CD4-positive, alpha-beta T cell treated with Interferon alpha-2 for 1 hour (primary cell): Measurements from ENCODE around the gene GLRA1.
"Not testable (repeated sequence)": the region's sequence is repeated elsewhere in the genome, so short reads cannot be mapped to it uniquely, and the experiment has no call there.

Source experiments
- DNase-seq, 2 donors: peaks; one replicate each; pipeline ENCODE4 v3.0.0-alpha.2; 2020 to 2022

The GLRA1 gene

GRCh38 chr5:151811593-151812321 is 112.9 kb downstream of the GLRA1 start:
- DNase-seq = no peak

DNA sequence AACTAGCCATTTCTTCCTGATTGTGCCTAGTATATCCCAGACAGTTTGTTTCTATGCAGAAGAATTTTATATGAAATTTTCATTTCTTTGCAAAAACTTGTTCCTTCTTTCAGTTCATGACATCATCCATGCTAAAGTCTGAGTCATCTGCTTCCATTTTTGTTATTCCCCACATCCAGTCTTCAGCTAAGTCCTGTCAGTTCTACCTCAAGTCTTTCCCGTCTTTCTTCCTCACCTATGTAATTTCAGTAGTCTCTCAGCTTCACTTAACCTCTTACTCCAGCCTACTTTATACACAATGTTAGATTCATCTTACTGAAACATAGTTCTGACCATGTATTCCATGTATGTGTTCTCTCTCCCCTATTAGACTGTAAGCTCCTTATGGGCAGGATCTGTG is 113.8 kb downstream of the GLRA1 start:
- no peak for DNase-seq

DNA sequence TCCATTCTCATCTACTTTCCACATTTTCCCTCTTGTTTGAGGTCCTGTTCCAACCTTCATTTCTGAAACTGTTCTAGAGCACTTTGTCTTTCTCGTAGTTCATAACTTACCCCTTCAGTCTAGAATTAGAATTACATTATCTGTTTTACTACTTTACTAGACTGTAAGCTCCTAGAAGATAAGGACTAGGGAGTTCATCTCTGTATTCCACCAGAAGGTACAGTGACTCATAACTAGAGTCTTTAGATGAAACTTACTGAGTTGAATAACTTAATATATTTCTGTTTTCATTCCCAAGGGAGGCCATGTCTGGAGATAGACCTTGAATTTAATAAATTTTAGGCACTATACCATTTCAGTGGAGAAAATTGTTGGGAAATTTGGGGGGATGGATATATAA is 114.2 kb downstream of the GLRA1 start:
- DNase-seq = no peak

DNA sequence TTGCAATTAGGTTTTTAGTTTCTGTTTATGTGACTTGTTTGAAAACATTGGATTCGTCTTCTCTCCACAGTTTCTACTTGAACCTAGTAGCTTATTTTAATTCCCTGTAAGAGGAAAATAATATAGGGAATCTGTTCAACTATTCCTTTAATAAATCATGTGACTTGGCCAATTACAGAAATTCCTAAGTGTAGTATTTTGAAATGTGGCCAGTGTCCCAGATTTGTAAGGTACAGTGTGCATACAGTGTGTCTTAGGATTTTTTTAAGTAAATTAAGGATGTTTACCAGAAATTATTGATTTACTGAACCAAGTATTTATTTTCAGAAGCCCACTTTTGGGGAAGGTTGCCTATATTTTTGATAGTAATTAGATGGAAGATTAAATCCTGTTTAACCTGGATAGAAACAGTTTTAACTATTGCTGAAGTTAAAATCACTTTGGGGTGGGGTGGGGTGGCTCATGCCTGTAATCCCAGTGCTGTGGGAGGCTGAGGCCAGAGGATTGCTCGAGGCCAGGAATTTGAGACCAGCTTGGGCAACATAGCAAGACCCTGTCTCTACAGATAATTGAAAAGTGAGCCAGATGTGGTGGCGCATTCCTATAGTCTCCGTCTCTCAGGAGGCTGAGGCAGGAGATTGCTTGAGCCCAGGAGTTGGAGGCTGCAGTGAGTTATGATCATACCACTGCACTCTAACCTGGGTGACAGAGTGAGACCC is 116.0 kb downstream of the GLRA1 start:
- no peak for DNase-seq

DNA sequence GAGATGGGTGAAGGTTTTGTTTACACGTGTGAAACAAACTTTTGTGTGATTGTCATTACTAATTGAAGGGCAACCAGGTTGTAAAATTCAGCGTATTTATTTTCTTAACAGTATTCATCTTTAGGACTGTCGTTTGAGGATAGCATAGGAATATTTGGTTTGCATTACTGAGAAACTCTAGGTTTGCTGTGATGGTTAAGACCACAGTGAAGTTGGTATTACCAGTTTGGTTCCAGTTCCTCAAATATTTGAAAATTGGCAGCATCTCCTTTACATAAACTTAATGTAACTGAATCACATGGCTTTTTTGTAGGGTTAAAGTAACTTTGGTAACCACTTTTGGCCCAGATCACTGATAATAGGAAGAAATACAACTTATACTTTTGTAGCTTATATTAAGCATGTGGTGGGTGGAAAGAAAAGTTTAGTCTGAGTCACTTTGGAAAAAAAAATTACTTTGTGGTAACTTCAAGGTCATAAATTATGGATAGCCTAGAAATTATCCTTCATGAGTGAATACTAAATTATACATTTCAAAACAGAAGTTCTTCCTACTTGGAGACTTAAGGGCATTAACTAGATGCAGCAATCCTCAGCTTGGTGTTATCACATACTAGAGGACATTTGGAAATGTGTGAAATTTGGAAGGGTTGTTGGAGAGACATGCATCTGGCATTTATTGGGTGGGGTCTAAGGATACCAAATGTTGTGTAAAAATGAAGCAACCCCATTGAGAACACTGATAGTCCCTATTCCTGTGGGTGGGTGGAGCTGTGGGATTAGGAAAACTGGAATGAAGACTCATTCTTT is 119.0 kb downstream of the GLRA1 start:
- DNase-seq = no peak

- DNase-seq = no peak
These were observed 124.1 kb downstream of the GLRA1 start for GRCh38 chr5:151800532-151800931.

GRCh38 chr5:151799407-151799806 is 125.2 kb downstream of the GLRA1 start:
- no peak for DNase-seq

DNA sequence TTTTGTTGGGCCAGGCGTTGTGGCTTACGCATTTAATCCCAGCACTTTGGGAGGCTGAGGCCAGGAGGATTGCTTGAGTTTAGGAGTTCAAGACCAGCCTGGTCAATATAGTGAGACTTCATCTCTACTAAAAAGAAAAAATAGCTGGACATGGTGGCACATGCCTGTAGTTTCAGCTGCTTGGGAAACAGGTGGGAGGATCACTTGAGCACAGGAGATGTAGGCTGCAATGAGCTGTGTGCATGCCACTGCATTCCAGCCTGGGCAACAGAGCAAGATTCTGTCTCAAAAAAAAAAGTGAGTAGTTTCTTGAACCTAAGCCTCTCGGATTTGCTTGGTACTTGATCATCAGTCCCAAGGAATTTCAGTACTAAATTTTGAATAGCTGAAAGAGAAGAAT is 126.0 kb downstream of the GLRA1 start:
- DNase-seq = no peak

DNA sequence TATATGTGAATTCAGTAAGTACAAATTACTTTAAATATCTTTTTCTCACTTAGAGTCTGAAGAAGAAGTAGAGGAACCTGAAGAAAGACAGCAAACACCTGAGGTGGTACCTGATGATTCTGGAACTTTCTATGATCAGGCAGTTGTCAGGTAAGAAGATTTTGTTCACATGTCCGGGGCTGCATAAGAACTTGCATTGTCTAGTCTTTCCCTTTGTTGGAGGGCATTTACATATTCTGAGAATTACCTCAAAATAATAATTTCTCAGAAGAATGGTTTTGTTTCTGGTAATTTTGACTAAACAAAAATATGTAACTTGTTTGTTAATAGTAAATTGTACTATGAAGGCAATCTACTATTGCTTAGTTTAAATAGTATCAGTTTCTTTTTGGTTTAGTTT is 129.2 kb downstream of the GLRA1 start:
- DNase-seq = no peak

DNA sequence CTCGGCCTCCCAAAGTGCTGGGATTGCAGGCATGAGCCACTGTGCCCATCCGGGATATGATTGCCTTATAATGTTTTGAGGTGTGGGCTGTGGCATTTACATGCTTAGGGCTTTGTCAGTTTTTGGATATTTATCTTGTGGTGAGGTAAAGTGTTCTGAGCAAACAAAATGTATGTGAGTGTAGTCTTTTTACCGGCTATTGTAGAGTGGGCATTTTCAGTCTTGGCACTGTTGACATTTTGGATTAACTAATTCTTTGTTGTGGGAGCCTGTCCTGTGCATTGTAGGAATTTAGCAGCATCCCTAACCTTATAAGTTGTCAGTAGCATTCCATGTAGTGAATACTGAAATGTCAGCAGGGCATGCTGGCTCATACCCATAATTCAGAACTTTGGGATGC is 131.3 kb downstream of the GLRA1 start:
- DNase-seq = no peak

GRCh38 chr5:151787817-151788216 is 136.8 kb downstream of the GLRA1 start:
- DNase-seq = no peak

DNA sequence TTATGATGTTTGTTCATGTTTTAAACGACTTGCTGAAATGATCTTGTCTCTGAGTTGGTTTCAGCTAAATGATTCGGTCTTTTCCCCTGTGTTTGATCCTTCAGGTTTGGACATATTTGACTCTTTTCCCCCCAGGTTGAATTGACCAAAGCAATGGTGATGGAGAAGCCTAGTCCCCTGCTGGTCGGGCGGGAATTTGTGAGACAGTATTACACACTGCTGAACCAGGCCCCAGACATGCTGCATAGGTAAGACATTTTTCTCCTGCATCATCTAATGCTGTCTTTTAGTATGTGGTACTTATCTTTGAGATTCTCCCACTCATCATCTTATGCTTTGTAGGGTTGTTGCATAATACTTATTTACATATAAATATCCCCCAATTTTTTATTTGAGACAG is 138.2 kb downstream of the GLRA1 start:
- DNase-seq = no peak

GRCh38 chr5:151784141-151784540 is 140.5 kb downstream of the GLRA1 start:
- no peak for DNase-seq

DNA sequence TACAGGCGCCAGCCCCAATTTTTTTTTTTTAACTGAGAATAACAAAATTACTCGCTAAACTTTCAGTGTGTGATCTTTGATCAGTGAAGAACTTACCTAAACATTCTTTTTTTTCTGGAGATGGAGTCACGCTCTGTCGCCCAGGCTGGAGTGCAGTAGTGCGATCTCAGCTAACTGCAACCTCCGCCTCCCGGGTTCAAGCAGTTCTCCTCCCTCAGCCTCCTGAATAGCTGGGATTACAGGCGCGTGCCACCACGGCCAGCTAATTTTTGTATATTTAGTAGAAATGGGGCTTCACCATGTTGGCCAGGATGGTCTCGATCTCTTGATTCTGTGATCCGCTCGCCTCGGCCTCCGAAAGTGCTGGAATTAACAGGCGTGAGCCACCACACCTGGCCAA is 141.0 kb downstream of the GLRA1 start:
- not testable (repeated sequence) for DNase-seq

DNA sequence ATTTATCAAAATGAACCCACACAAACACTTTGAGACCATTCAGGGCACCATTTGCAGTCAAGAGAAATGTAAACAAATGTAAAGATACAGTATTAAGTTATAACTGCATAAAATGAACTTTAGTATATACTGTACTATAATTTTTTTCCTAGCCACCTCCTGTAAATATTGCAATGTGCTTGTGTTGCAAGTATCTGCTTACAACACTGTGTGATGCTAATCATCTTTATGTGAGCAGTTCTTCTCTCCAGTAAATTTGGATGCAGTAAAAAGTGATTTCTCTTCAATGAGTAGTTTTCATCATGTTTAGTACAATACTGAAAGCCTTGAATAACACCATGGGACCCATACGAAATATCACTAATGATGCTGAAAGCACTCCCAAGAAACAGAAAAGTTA is 143.4 kb downstream of the GLRA1 start:
- DNase-seq = no peak

- DNase-seq = no peak
These were observed 144.3 kb downstream of the GLRA1 start for GRCh38 chr5:151780348-151780747.

DNA sequence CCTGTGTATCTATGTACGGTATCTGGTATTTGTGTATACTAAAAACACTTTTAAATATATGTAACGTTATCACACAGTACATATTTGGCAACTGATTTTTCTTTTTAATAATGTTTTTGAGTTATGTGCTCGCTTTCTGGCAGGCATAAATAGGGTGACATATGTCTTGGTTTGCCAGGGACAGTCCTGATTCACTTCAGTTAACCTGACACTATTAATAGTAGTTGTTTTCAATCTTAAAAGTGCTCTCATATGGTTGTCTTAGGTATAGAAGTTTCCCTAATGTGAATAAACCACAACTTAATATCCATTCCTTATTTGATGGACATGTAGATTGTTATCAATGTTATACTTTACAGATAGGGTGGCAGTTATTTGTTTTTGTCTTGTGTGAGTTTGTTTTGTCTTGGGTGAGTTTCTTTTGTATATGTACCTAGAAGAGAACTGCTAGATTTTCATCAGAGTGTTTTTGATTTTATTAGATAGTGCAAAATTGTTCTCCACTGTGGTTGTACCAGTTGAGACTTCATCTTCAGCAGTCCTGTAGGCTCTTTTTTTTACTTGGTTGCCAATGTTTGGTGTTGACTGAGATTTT is 145.0 kb downstream of the GLRA1 start:
- no peak for DNase-seq

GRCh38 chr5:151775025-151775606 is 149.5 kb downstream of the GLRA1 start:
- DNase-seq = no peak

DNA sequence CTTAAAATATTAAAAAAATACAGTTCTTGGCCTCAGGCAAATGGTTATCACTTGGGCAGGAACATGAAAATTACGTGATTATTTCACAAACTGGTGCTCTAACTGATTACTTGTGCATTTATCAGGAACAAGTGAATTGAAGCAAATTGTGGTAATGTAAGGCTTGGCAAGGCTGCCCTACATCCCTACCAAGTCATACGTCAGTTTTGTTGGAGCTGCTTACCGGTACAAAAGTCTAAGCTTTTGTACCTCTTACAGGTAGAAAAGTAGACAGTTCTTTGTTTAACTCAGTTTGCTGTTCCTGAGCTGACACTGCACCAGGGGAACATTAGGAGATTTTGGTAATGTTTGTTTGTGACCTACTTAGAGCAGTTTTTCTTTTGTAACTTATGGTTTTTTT is 150.7 kb downstream of the GLRA1 start:
- DNase-seq = peak in 1 of 2 donors; percentile 9

DNA sequence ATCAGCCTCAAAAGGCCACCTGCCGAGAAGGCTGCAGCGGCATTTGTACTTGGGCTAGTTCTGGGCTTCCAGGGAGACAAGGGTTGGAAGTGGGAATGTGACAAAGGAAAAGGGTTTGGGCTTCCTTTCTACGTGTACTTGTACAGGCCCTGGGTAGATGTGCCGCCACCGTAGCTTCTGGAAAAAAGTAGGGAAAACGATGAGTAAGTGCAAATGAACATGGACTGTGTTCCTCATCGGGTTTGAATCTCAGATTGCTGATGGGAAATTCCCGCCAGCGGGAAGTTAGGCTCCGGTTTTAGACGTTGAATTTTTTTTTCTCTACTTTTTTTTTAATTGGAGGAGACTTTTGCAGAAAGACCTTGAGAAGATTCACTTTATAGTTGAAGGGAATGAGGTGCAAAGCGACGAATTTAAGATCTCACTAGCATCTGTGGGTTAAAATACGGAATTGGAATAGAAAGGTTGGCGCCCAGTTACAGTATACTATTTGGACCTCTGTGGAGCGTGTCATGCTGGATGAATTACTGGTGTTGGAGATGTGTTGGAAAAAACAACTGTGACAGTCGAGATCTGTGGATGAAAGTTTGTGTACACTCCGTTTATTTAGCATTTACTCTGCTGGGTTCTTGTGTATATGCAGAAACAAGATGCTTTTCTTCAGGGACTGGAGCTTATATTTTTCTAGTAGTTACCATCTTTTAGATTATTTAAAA is 151.6 kb downstream of the GLRA1 start:
- DNase-seq = peak in 1 of 2 donors; percentile 15
